ENCODE measurements around the gene MCFD2.

MCFD2 gene

GRCh38 chr2:46863882-46864281, 51.7 kb downstream of the MCFD2 start:
- H3K4me3 ChIP-seq (ENCODE audit: low read length): no peak overlapping the region
- DNase-seq (ENCODE audit: low read depth): peak; percentile 78
- TF ChIP-seq CTCF (conservative IDR thresholded peaks at IDR 0.05; ENCODE audit: low read length): no peak

- no peak overlapping the region for H3K4me3 ChIP-seq (ENCODE audit: low read length)
- TF ChIP-seq CTCF (conservative IDR thresholded peaks at IDR 0.05; ENCODE audit: low read length): no peak
- DNase-seq (ENCODE audit: low read depth): no peak
Measured at GRCh38 chr2:46862514-46862913, 53.1 kb downstream of the MCFD2 start.

GRCh38 chr2:46861916-46862315, 53.7 kb downstream of the MCFD2 start:
- H3K4me3 ChIP-seq (ENCODE audit: low read length): no peak overlapping the region
- no peak for TF ChIP-seq CTCF (conservative IDR thresholded peaks at IDR 0.05; ENCODE audit: low read length)
- DNase-seq (ENCODE audit: low read depth): peak; percentile 49

GRCh38 chr2:46859482-46859881, 56.1 kb downstream of the MCFD2 start:
- no peak for TF ChIP-seq CTCF (conservative IDR thresholded peaks at IDR 0.05; ENCODE audit: low read length)
- H3K4me3 ChIP-seq (ENCODE audit: low read length): no peak overlapping the region
- no peak for DNase-seq (ENCODE audit: low read depth)

- no peak overlapping the region for H3K4me3 ChIP-seq (ENCODE audit: low read length)
- TF ChIP-seq CTCF (conservative IDR thresholded peaks at IDR 0.05; ENCODE audit: low read length): no peak
- peak; percentile 99 for DNase-seq (ENCODE audit: low read depth)
Measured at GRCh38 chr2:46858702-46859090, 56.9 kb downstream of the MCFD2 start.

GRCh38 chr2:46857871-46858701, 57.5 kb downstream of the MCFD2 start:
- DNase-seq (ENCODE audit: low read depth): peak; percentile 99
- peak; percentile 44 for TF ChIP-seq CTCF (conservative IDR thresholded peaks at IDR 0.05; ENCODE audit: low read length)

GRCh38 chr2:46856336-46856735, 59.3 kb downstream of the MCFD2 start:
- no peak for TF ChIP-seq CTCF (conservative IDR thresholded peaks at IDR 0.05; ENCODE audit: low read length)
- H3K4me3 ChIP-seq (ENCODE audit: low read length): no peak overlapping the region
- no peak for DNase-seq (ENCODE audit: low read depth)

More at GRCh38 chr2:46857871-46858701, 57.5 kb downstream of the MCFD2 start:
- H3K4me3 ChIP-seq (ENCODE audit: low read length): no peak overlapping the region
